HG03108 (cell line): Measurements from ENCODE around the gene ANAPC2.

Source experiments
- ATAC-seq: cut with Tn5 transposase; IDR thresholded peaks from one replicate; pipeline ENCODE4 v1.9.1; 2021; ENCODE audit warnings: moderate library complexity; ENCODE audit not compliant: unreplicated experiment

Gene ANAPC2

DNA sequence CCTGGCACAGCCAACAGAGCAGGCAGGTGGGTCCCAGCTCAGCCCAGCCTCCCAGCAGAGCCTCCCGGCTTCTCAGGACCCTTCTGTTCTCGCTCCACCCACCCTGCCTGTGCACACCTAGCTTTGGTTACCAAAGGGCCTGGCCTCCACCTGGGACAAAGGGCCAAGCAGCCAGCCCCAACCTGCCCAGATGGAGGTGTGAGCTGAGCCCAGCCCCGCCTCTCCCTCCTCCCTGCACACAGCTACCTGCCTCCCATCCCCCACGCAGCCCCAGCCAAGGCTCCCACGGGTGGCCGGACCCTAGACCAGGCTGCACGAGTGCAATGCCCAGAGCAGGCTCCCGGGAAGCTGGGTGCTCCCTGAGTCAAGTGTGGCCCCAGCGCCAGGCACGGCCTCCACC is 6.5 kb upstream of the ANAPC2 start:
- no peak for ATAC-seq

DNA sequence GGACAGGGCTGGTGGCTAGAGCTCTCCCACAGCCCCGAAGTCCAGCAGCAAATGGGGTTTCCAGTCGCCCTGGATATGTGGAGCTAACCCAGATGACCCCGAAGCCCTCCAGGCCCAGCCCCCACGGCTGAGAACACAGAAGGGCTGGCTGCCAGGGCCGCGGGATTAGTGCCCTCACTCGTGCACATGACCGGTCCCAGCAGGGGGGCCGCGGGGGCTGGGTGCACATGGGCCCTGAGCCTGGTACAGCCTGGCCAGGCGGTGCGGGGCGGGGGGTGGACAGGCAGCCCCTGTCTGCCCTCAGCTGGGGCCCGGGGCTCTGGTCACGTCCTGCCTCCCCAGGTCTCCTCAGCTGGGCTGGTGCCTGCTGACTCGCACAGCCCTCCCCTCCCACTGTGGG is 6.0 kb upstream of the ANAPC2 start:
- ATAC-seq = no peak

DNA sequence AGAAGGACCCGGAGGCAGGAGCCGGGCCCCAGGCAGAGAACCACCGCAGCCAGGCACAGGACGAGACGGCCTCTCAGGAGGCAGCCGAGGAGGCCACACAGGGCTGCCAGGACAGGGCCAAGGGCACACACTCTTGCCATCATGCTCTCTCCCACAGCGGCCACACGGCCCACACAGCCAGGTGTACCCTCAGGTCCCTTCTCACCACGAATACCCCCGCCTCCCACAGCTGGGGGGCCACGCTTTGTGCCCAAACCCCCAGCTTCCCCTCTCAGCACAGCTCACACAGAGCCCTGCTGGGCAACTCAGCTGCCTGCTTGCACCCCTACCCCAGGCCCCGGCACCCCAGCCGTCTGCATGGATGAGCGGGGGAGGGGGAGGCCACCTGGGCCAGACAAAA is 5.4 kb upstream of the ANAPC2 start:
- ATAC-seq = no peak

DNA sequence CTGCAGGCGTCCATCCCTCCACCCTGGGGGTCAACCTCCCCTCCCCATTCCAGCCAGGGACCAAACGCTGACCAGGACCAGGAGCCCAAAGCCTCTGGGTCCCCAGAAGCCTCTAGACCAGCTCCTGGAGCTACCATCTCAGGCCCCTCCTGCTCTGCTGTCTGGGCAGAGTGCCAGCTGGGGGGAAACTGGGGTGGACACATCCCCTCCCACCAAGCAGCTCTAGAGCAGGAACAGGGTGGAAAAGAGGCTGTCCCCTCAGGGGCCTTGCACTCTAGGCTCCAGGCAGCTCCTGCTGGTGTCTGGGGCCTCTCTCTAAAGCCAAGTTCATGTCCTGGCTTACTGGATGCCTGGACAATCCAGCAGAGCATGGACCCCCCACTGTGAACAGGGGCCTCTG is 4.5 kb upstream of the ANAPC2 start:
- no peak for ATAC-seq

DNA sequence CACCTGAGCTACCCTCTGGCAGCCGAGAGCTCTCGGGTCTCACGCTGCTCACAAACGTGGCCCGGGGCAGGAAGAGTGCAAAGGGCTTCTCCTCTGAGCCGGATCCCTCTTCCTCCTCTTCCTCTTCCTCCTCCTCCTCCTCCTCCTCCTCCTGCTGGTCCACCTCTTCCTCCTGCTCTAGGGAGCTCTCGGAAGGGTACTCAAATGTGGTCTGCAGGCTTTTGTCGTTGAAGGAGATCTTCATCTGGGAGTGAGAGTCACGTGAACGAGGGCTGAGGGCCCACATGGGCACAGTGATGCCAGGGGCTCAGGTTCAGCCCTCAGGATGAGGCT is 4.1 kb upstream of the ANAPC2 start:
- ATAC-seq = no peak

DNA sequence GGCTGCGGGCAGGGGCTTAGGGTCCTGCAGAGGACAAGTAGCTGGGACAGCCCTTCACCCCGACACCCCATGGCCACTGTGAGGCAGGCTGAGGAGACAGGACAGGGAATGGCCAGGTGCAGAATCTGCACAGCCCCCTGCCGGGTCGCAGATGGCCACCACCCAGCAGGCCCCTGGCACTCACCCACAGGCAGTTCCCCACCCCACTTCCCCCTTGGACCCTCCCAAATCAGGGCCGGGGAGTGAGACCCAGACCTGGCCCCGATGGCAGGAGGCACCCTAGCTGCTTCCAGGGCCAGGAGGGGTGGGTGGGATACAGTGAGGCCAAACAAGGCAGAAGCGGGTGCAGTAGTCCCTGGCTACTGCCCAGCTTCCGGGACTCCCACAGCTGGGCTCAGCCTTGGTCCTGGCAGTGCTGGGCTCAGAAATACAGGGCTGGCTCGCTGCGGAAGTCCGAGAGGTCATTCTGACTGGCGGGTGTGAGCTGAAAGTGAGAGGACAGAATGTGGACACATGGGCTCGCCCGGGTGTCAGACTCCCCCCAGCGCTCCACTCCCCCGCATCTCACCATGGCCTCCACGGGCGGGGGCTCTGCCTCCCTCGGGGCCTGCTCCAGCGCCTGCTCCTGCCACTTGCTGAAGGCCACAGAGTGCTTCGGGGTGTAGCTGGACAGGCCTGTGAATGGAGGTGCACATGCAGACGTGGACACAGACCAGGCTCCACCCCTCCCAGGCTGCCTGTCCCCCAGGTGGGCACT is 3.5 kb upstream of the ANAPC2 start:
- no peak for ATAC-seq

DNA sequence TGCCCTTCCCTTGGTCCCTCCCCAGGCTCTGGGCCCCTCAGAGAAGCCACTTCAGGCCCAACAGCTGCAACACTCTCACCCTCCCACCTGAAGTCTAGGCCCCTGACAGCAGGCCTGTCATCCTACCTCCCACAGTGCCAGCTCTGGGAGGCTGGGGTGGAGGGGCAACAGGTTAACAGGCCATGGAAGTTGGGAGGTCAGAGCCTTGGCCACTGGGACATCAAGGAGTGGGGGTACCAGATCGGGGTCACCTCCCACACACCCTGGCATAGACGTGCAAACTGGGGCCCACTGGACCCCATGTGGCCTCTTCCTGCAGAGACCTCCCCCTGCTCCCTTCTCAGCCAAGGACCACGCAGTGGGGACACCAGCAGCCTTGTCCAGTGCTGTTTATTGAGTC is 2.9 kb upstream of the ANAPC2 start:
- no peak for ATAC-seq

DNA sequence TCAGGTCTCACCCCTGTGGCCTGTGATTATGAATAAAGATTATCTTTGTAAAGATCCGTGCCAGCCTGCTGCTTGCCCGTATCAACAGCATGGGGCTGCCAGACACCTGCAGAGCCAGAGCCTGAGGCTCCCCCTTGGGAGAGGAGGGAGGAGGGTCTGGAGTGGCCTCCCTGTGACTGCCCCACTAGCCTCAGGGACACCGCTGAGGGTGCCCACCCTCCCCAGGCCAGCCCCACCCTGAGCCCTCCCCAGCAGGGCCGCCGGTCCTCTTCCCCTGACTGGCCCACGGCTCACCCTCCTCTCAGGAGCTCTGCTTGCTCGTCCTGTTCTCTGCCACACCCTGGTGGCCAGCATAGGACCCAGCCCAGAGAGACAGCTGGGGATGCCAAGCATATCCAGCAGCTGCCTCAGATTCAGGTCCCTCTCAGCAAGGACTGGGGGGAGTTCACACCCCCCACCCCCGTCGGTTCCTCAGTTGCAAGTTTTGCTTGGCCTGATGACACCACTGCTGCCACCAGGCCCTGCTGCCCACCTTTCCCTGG is 2.0 kb upstream of the ANAPC2 start:
- ATAC-seq = no peak

DNA sequence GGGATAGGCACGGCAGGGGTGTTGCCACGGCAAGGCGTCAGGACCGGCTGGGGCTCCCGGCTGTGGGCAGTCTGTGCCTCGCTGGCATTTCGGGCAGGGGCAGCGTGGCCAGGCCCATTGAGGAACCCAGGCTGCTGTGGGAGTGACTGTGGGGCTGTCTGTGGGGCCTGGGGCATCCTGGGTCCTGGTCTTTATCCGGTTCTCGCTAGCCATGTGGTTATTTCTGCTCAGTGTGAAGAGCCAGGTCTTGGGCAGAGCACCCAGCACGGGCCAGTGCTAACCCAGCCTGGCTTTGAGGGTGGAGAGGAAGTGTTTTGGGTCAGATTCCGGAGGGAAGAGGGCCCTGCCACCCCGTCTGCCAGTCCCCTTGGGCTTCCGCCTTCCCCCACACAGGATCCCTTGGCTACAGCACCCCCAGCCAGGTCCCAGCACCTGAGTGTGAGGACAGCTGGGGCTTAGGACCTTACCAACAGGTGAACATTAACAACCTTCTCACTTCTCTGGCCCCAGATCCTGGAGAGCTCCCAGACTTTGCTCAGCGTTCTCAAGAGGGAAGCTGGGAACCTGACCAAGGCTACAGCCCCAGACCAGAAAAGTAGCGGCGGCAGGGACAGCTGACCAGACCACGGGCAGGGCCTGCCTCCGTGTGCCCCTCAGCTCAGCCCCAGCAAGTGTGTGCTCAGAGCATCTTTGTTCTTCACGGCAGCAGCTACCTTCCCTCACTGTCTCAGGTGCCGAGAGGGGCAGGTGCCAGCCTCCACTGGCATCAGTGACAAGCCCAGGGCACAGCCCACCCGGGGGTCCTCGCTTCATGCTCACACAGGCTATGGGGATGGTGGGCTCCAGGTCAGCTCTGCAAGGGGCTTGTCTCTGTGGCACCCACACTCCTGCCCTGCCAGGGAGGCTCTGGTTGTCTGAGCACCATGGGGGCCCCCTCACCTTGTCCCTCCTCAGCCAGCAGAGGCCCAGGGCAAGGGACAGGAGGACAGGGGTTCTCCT is 1.2 kb upstream of the ANAPC2 start:
- ATAC-seq = no peak

DNA sequence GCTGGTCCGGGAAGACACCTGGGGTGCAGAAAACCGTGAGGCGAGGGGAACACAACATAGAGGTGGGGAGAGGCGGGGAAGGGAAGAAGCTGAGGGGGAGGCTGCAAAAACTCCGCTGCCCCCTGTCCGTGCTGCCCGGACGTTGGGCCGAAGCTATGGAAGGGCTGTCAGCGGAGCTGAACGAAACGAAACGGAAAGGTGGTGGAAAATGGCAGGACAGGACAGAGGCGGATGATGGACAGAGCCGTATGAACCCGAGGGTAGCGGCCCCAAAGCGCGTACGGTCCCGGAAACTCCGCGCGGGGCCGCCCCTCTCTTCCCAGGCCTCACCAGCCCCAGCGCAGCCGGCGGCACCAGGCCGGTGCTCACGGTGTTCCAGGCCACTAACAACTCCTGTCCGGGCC is 272 bp downstream of the ANAPC2 start:
- no peak for ATAC-seq

DNA sequence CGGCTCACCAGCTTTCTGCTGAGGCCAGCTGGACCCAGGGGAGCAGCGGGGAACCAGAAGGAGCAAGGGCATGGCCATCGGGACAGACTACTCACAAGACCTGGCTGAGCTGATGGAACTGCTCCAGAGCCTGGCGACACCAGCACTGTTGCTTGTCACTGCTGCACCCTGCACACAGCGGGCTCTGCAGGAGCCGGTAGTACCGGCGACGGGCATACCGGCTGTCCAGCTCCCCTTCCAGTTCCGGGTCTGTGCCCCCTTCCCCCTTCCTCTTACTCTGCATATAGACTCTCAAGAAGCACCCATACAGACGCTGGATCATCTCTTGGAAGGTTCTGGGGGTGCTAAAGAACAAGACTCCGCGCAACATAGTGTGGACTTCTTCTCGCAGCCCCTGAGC is 974 bp downstream of the ANAPC2 start:
- ATAC-seq = no peak

DNA sequence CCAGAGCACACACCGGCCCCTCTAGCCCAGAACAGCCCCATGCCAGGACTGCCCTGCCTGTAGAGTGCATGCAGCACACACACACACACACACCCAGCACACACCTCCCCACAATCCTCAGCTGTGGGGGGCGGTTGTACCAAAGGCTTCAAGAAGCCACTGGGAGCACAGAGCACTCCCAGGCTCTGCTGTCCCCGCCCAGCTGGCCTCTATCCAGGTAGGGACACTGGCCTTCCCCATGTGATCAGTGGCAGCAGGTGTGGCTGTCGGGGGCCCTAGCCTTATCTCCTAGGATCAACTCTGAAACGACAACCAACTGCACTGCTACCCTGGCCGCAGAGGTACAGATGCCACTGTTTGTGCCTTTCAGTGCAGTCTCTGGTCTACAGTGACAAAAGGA is 2.0 kb downstream of the ANAPC2 start:
- no peak for ATAC-seq

DNA sequence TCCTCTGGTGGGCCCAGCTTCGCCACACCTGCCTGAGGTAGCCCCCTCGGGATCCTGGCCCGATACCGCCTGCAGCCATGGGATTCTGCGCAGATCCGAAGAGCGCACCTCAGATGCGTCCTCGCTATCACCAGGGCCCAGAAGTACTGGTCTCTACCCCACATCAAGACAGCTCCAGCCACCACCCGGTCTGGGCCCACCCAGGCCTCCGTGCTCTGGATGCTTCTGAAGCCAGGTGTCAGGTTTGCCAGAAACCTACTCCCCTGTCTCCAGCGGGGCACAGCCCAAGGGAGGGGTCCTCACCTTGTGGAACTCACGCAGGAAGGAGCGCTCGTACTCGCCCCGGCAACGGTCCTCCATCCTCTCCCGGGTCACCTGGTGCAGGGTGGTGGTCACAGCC is 2.4 kb downstream of the ANAPC2 start:
- ATAC-seq = no peak

DNA sequence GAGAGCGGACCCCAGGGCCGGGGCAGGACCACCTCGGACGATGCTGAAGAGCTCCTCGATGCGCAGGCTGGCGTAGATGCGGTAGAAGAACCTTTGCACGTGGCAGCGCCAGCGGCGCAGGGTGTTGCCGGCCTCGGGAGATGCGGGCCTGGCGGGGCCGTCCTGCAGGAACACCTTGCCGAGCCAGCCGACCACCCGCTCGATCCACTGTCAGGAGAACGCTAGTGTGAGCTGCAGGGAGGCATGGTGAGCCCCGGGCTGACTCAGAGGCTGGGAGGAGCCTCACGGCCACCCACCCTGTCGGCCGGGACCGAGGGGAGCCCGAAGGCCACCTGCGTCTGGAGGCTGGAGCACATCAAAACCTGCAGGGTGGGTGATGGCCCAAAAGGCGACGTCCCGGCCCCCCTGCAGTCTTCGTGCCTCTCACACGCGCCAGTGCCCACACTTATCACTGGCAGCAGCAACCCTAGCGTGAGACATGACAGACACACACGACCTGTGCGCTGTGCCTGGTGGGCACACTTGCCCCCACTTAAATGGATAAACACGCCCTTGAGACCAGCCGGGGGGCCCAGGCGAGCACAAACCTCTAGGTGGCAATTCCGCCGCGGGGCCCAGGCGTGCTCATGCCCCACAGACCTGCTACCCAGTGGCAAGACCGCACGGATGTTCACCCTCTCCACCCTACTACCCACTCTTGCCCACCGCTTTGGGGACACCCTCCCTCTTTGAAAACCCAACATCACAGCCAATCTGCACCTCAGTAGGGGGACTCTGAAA is 3.3 kb downstream of the ANAPC2 start:
- ATAC-seq = no peak

DNA sequence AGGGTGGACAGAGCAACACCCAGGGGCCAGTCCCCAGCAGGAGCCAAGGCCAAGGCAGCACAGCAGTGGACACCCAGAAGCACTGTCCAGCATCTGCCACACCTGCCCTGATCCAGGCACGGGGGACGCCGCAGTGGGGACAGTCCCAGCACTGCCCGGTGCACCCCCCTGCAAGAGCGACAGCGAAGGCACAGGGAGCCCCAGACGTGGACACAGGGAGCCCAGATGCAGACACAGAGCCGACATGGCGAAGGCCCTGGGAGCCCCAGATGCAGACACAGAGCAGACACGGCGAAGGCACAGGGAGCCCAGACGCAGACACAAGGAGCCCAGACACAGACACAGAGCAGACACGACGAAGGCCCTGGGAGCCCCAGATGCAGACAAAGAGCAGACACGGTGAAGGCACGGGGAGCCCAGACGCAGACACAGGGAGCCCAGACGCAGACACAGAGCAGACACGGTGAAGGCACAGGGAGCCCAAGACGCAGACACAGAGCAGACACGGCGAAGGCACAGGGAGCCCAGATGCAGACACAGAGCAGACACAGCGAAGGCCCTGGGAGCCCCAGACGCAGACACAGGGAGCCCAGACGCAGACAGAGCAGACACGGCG is 4.3 kb downstream of the ANAPC2 start:
- no peak for ATAC-seq

DNA sequence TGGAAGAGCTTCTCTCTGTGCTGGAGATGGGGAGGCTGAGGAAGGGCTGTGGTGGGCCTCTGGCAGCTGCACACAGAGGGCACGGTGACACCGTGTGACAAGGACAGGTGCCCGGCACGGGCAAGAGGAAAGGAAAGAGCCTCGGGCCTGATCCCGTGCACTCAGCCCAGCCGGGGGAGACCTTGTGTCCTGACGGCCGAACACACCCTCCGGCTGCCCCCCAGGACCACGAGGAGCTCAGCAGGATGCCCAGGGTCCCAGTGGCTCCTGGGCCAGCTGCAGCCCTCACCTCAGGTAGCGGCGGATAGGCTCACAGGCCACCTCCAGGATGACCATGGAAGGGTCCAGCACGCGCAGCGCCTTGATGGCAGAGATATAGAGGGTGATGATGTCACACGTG is 5.5 kb downstream of the ANAPC2 start:
- ATAC-seq = no peak

DNA sequence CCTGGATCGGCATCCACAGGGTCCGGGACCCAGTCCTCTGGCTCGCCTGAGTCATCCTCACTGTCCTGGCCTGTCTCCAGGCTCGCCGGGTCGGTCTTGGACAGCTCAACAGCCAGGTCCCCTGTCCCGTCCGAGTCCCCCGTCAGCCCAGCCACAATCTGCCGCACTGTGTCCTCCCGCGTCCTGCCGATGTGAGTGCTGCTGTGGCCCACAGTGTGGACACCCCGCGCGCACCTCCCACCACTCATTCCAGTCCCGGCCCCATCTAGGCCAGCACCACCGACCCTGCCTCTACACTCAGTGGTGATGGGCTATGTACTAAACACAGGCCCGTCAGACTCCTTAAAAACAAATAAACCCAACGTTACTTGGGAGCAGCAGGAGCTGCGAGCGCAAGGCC is 6.7 kb downstream of the ANAPC2 start:
- no peak for ATAC-seq

DNA sequence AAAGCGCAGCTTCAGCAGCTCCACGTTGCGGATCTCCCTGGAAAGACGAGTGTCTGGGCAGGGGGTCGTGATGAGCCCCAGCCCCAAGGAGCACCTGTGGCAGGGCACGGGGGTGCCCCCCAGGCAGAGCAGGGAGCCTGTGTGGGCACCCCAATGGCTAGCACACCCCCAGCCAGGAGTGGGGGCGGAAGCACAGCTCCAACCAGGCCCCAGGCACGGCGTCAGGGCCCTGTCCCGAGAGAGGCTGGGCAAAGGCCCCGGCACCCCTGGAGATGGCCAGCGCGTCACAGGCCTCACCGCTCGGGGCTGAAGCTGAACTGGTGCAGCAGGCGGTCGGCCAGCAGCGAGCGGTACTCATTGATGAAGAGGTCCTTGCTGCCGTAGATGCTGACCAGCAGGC is 7.9 kb downstream of the ANAPC2 start:
- no peak for ATAC-seq

DNA sequence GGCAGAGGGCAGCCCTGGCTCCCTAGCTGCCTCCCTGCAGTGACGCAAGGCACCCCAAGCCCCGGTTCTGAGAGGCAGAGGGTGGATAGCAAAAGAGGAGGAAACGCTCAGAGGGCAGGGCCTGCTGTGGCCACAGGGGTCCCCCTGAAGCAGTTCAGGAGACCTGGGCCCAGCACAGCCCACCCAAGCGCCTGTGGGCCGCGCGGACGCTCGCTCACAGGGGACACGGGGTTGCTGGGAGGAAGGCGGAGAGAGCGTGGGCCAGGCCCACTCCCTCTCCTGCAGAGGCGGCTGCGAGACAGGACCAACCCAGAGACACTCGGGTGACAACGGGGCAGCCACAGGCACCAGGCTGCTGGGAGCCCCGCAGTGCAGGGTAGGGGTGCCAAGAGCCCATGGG is 8.6 kb downstream of the ANAPC2 start:
- no peak for ATAC-seq

DNA sequence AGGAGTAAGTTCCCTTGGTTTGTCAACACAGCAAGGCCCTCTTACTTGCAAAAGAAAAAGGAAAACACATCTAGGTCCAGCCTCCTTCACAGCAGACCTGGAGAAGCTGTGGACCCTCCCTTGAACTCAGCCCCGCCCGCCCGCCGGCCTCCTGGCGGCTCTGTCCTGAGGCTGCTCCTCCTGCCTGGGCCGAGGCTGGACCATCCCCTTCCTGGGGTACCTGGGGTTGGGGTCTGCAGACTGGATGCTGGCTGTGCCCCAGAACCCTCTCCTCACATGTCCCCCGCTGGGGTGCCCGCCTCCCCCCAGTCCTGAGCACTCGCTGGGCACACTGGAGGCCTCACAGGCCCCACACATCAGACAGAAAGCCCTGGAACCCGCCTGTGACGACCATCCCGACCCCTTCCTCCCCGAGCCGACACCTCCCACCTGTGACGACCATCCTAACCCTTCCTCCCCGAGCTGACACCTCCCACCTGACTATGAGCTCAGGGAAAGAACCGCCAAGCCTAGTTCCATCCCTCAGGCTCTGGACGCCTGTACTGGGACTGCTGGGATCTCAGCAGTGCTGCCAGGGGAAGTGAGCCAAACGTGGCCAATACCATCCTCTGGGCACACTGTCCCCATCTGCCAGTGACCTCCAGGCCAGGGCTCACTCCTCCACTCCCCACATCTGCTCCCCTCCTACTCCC is 9.3 kb downstream of the ANAPC2 start:
- no peak for ATAC-seq
